HL-60 (cell line): ENCODE data around the gene KCNQ1.

ENCODE experiments used
- DNase-seq, 2 experiments: peaks; one replicate each; pipeline ENCODE4 v3.0.0-alpha.2; 2010 to 2020; ENCODE audit warnings: low read depth in 1 of 2, low spot score in 1 of 2
- H3K27ac ChIP-seq: fragments of 250-450 bp; sonication (Bioruptor Pico); replicated peaks from 2 replicates; pipeline ENCODE4 v1.5.1; 2020; ENCODE audit warnings: mild to moderate bottlenecking, moderate library complexity
- H3K27me3 ChIP-seq: fragments of 250-450 bp; sonication (Bioruptor Pico); 2 replicates; pipeline ENCODE4 v1.5.1; 2021; ENCODE audit warnings: mild to moderate bottlenecking, moderate library complexity; ENCODE audit not compliant: insufficient read depth, poor library complexity, severe bottlenecking
- H3K4me3 ChIP-seq: replicated peaks from 2 replicates; pipeline ENCODE4 v1.5.1; 2011; ENCODE audit warnings: mild to moderate bottlenecking, control low read depth, low read length; ENCODE audit not compliant: insufficient read depth
- CTCF ChIP-seq: IDR thresholded peaks from one replicate; pipeline ENCODE4 v1.5.1; 2011; ENCODE audit warnings: low read length, control low read depth, inconsistent platforms; ENCODE audit not compliant: insufficient read depth
- GABPA ChIP-seq: IDR thresholded peaks from 2 replicates; pipeline ENCODE4 v1.6.1; 2012; ENCODE audit warnings: low read depth
- POLR2AphosphoS5 ChIP-seq: IDR thresholded peaks from 2 replicates; pipeline ENCODE4 v1.6.1; 2012; ENCODE audit warnings: low read depth
- REST ChIP-seq: IDR thresholded peaks from 2 replicates; pipeline ENCODE4 v1.6.1; 2012; ENCODE audit warnings: low read depth; ENCODE audit not compliant: insufficient replicate concordance
- SPI1 ChIP-seq: IDR thresholded peaks from 2 replicates; pipeline ENCODE4 v1.6.1; 2012; ENCODE audit warnings: low read depth, mild to moderate bottlenecking, borderline replicate concordance

The KCNQ1 gene

GRCh38 chr11:2402106-2402505 is 42.7 kb upstream of the KCNQ1 start:
- H3K4me3 ChIP-seq: no peak overlapping the region
- DNase-seq: no peak
- no peak for TF ChIP-seq REST
- no peak for TF ChIP-seq POLR2AphosphoS5
- no peak for TF ChIP-seq SPI1
- no peaks in the 10 kb centered on the region for H3K27me3 ChIP-seq
- no peak overlapping the region for H3K27ac ChIP-seq

GRCh38 chr11:2402890-2403645 is 41.7 kb upstream of the KCNQ1 start:
- no peak overlapping the region for H3K27ac ChIP-seq
- no peak for DNase-seq
- no peaks in the 10 kb centered on the region for H3K27me3 ChIP-seq
- no peak for TF ChIP-seq POLR2AphosphoS5
- TF ChIP-seq REST: no peak
- TF ChIP-seq CTCF: no peak
- no peak for TF ChIP-seq GABPA
- no peak for TF ChIP-seq SPI1
- no peak overlapping the region for H3K4me3 ChIP-seq

- TF ChIP-seq SPI1: no peak
- TF ChIP-seq REST: no peak
- no peak for TF ChIP-seq GABPA
- no peaks in the 10 kb centered on the region for H3K27me3 ChIP-seq
- H3K27ac ChIP-seq: no peak overlapping the region
- H3K4me3 ChIP-seq: no peak overlapping the region
- no peak for DNase-seq
Observed at GRCh38 chr11:2404735-2405196, 40.0 kb upstream of the KCNQ1 start.

GRCh38 chr11:2406451-2406850 is 38.4 kb upstream of the KCNQ1 start:
- Histone ChIP-seq H3K27ac (no peak overlapping the region), H3K4me3 (no peak overlapping the region), H3K27me3 (no peaks in the 10 kb centered on the region)
- DNase-seq: no peak
- TF ChIP-seq REST (no peak), GABPA (no peak), SPI1 (no peak), CTCF (no peak)
